GOT3 (cell line): ENCODE data around the gene FAM221A.
"Not testable (repeated sequence)": the region's sequence is repeated elsewhere in the genome, so short reads cannot be mapped to it uniquely, and the experiment has no call there.

Experiments used
- DNase-seq: peaks from one replicate; lab custom pipeline; 2025; ENCODE audit warnings: mixed read lengths; lab: John Stamatoyannopoulos, UW

FAM221A gene, protein sequence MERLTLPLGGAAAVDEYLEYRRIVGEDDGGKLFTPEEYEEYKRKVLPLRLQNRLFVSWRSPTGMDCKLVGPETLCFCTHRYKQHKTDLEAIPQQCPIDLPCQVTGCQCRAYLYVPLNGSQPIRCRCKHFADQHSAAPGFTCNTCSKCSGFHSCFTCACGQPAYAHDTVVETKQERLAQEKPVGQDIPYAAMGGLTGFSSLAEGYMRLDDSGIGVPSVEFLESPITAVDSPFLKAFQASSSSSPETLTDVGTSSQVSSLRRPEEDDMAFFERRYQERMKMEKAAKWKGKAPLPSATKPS

DNA sequence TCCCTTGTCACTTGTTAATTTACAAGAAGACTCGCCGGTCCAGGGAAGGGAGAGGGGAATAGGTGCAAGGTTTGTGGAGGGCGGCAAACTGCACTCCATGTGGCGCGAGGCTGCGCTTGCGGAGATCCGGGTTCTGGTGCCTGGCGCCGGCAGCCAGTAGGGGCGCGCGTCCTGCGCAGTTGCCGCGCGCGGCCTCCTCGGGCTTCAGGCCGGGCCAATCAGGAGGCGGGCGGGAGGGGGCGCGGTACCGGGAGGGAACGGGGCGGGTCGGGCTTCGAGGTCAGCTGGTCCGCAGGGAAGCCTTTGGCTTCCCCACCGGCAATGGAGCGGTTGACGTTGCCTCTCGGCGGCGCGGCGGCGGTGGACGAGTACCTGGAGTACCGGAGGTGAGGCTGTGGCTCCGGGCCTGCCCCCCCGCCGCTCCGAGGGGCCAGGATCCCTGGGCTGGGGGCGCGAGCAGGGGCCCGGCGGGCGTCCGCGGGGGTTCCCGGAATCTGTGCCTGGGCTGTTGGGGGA lies at the start of gene FAM221A:
Gene FAM221A (plus strand): TSS at position 302 of the 516 bp plus-strand sequence. CDS start 20 bp downstream, at position 322.
- DNase-seq = peak; percentile 52

DNA sequence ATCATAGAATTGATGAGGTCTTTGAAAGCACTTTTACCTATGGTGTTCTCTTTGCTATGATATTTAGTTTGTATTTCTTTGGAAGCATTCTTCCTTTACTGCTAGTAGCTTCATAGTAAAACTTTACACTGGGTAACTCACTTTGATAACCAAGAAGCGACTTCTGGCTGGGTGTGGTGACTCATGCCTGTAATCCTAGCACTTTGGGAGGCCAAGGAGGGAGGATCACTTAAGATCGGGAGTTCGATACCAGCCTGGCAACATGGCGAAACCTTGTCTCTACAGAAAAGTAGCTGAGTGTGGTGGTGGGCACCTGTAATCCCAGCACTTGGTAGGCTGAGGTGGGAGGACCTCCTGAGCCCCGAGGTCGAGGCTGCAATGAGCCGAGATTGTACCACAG lies 46.6 kb upstream of the FAM221A start:
- no peak for DNase-seq

DNA sequence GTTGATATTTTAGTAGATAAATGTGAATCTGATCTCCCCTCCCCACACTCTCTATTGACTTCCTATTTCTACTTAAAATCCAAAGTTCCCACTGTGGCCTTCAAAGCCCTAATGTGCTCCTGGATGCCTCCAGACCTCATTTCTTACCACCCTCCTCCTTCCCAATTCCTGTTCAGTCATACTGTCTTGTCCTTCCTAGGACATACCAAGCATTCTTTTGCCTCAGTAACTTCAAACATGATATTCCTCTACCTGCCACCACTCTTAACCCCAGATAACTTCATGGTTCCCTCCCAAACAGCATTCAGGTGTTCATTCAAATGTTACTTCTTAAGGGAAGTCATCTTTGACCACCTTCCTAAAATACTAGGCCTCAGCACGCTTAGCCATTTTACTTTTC lies 34.2 kb upstream of the FAM221A start:
- DNase-seq = no peak

DNA sequence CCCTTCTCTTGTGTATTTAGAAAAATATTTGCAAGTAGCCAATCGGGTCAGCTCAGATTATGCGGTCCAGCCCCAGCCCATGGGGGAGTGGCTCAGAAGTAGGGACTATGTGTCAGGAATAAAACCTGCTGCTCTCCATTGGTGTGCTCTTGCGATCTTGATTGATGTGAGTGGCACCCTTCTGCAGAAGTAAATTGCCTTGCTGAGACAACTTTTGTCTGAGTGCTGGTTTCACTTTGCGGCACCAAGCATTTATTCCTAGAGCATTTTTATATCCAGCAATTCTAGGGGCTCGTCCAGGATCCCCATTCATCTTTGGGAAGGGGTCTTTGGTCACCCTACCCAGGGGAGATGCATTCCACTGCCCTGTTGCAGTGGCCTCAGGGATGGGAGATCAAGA lies 26.1 kb upstream of the FAM221A start:
- no peak for DNase-seq

DNA sequence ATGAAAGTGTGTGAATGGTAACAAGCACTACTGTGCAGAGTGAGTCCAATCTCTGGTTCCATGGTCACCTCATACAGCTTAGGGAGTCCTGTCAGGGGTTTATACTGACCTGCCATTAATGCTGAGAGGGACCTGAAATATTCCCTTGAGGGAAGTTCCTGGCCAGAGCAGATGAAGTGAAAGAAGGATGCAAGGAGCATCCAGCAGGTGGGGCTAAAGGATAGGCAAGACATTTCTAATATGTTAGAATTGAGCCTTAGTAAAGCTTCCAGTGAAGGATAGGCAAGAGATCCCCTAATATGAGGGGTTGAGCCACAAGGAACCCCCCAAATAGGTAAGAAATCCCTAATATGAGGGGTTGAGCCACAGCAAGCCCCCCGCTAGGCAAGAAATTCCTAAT lies 25.5 kb upstream of the FAM221A start:
- no peak for DNase-seq

DNA sequence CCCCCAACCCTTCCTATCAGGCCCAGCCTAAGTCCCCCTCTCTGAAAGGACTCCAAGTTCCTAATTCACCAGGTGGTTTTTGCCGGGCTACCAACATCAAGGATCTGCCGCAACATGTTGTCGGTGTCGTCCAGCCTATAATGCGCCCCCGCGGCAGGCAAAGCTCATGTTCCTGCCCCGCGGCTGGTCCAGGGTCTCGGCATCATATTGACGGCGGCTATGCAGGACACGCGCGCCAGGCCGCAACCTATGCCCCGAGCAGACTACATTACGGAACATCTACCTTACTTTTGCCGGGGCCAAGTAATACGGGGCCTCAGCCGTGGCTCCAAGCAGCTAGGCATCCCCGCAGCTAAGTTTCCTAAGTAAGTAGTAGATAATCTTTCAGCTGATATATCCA lies 24.6 kb upstream of the FAM221A start:
- no peak for DNase-seq

DNA sequence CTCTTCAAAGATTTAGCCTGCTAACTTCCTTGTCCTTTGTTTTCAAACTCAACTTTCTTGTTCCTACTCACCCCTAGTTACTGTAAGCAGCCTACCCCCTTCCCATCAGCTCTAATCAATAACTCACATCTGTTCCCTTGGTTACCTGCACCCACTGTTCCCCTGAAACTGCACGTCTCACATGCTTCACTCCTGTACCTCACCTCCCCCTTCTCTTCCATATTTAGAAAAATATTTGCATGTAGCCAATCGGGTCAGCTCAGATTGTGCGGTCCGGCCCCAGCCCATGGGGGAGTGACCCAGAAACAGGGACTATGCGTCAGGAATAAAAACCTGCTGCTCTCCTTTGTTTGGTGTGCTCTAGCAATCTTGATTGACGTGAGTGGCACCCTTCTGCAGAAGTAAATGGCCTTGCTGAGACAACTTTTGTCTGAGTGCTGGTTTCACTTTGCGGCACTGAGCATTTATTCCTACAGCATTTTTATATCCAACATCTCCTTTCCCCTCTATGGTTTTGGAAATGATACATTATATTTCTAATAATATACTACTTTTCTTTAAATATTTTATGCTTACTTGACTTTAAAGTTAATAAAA lies 21.1 kb upstream of the FAM221A start:
- DNase-seq = no peak

DNA sequence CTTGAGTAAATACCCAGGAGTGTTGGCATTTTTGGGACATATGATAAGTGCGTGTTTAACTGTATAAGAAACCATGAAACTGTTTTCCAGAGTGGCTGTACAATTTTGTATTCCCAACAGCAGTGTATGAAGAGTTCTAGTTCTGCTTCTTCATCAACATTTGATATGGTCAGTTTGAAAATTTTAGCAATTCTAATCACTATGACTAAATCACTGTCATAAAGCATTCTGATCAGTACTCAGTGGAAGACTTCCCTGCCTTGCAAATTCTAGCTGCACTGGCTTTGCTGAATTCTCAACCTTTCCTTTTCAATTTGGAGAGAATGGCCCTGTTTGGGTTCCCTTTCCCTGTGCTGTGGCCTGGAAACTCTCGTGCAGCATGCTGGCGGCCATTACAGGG lies 18.6 kb upstream of the FAM221A start:
- no peak for DNase-seq

DNA sequence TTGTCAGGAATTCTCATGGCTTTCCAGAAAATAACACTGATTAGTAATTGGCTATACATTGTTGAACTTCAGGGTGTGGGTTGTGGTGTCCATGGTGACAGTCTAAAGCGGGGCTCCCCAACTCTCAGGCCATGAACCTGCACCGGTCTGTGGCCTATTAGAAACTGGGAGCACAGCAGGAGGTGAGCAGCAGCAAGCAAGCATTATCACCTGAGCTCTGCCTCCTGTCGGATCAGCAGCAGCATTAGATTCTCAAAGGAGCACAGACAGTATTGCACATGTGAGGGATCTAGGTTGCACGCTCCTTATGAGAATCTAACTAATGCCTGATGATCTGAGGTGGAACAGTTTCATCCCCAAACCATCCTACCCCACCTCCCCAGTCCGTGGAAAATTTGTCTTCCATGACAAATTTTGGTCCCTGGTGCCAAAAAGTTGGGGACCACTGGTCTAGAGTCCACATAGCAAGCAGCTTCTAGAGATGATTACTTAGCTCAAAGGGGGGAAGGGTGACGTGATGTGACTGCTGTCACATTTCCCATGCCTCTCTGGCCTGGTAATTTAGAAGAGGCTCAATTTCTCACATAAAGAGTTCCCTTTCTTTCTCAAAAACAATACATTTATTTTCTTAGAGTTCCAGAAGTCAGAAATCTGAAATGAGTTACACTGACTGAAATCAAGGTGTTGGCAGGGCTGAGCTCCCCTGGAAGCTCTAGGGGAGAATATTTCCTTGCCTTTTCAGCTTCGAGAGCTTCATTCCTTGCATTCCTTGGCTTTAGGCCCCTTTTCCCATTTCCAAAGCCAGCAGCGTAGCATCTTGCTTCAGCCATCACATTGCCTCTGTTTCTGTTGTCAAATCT lies 17.6 kb upstream of the FAM221A start:
- DNase-seq = no peak

DNA sequence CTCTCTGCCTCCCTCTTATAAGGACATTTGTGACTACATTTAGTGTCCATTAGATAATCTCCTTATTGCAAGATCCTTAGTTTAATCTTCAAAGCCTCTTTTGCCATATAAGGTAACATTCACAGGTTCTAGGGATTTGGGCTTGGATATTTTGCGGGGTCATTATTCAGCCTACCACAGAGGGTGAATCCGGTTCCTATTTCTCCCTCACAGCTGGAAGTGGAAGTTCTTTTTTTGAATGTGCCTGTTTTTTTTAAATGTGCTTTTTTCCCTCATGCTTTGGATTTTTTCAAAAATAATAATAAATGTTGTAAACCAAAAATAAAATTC lies 17.1 kb upstream of the FAM221A start:
- no peak for DNase-seq

DNA sequence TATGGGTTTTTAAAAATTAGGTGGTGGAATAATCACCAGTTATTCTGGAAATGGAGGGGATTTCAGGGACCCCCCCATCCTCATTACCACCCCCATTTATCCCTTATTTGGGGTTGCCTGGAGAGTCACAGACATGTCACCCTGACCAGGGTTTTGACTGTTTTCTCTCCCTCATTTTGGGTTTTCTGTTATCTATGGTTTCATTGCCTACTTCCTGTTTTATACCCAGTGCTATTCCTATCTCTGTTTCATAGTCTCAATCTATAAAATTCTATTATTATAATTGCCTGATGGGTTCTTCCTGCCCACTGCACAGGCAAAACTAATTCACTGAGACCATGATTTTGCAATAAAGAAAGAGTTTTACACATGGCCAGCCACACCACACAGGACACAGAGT lies 15.9 kb upstream of the FAM221A start:
- no peak for DNase-seq

DNA sequence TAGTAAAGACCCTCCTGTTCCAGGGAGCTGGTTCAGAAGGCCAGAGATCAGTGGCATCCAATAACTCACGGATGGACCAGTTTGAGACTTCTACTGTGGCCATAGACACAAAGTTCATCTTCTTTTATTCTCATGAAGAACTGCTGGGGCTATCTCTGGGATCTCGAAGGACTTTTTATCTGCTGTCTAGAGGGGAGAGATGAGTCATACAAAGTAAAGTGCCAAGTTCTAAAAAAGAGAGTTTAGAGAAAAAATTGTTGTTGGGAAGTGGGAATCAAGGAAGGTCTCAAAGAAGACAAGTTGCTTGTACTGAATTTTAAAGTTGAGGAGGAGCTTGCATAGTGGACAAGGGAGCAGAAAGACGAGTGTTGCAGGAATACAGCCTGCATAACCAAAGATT lies 8.0 kb upstream of the FAM221A start:
- no peak for DNase-seq

DNA sequence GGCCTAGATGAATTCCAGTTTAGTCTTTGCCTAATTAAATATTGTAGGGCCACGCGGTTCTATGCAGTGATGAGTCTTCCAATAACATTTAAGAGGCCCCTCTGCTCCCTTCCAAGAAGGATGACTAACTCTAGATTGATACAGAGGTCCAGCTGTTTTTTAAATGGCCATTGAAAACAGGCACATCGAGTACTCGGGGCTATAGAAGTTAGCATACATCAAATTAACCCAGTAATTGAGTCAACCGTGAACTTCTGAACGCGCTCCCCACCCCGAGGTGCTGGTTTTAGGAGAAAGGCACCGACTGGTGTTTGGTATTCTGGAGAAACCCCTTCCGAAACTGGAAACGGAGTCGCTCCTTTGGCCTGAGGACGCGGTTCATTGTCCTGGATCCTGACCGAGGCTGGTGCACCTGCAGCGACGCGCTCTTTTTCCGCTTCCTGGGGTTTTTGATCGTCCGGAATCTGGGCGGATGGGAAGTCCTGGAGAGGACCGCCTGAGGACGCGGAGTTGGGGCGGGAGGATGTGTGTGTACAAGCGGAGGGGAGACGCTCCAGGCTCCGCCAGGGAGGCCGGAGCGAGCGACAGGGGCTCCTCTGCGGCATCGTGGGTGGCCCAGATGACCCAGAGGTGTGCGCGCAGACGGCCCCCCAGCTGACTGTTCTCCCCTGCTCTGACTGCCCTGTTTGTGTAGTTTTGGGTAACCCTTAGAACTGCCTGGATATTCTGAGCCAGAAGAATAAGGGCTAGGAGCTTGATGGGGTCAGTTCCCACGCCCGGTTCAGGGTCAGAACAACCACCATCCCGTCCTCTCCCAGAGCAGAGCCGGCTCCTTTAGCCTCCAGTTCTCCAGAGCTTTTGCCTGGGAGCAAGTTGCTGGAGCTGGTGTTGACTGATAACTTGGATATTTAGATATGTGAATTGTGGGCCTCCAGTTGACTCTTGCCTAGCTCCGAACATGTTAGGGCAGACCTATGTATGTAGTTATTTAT lies 711 bp downstream of the FAM221A start:
- DNase-seq = no peak

DNA sequence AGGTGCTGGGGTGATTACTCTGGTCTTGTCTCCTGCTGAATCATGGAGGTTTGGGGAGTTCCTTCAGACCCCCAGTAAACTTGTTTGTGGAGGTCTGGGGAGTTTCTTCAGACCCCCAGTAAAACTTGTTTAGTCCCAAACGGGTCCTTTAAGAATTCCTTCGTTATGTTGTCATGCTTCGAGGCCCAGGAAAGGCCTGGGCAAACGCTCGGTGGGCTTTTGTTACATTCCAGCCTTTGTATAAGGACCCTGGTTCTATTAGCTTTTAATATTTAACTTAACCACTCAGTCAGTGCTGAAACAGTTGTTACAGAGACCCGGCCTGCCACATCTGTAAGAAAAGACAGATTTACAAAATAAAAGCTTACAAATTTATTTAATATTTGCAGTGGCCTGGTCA lies 4.0 kb downstream of the FAM221A start:
- not testable (repeated sequence) for DNase-seq

DNA sequence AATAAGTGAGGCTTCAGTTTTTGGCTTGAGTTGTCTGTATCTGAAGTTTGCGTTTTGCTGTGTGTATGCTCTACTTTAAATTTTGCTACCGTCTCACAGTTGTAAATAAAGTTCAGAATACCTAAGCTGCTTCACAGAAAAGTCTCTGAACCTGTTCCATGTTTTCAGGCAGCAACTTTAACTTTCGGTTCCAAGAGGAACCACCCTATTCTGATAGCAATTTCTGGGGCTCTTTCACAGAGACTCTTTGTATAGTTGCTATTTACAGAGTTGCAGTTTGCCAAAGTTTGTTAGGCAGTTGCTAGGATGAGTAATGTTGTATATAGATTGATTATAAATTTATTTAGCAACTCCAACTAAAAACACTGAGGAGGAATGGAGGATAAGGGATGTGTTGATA lies 5.7 kb downstream of the FAM221A start:
- no peak for DNase-seq

DNA sequence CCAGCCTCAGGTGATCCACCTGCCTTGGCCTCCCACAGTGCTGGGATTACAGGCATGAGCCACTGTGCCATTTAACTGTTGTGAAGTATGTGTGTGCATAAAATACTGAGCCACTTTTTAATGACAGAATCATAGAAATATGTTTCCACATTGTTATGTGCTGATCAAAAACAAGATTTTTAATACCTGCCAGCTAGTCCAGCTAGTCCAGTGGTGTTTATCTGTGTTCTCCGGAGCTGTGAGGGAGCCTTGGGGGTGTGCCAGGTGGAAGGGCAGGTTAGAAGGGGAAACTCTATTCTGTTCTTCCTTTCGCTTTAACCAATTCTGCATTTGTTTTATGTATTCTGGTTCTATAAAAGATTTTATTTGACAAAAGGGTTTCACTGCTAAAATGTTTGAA lies 7.0 kb downstream of the FAM221A start:
- DNase-seq = no peak

DNA sequence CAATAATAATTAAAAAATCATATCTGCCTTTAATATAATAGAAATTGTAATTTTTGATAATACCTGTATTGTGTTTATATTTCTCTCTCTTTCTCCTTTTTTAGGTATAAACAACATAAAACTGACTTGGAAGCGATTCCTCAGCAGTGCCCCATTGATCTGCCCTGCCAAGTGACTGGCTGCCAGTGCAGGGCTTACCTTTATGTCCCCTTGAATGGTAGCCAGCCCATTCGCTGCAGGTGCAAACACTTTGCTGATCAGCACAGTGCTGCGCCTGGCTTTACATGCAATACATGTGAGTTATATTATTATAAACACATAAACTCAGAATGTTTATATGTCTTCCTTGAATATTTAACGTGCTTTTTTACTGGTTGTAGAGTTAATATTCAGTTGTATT lies 9.2 kb downstream of the FAM221A start:
- no peak for DNase-seq

DNA sequence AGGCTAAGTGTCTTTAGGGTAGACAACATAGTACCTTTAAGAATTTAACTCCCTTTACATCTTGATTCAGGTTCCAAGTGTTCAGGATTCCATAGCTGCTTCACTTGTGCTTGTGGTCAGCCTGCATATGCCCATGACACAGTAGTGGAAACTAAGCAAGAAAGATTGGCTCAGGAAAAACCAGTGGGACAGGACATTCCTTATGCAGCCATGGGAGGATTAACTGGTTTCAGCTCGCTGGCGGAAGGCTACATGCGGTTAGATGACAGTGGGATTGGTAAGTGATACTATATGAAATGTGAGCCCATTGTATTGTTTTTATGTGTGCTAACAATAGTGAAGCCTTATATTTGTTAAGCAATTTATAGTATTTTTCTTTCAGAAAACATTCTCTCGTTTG lies 11.3 kb downstream of the FAM221A start:
- no peak for DNase-seq

DNA sequence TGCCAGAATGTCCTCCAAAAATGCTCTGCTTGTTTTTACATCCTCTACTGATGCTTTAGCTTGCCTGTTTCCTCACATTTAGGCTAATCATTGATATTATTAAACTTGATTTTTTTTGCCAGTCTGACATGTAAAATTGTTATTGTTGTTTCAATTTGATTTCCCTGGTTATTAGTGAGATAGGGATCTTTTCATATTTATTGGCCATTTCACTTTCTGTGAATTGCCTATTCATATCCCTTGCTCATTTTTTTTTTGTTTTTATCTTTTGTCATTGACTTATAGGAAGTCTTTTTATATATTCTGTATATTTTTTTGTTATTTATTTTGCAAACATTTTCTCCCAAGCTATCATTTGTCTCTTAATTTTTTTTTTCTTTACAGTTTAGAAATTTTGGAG lies 13.2 kb downstream of the FAM221A start:
- no peak for DNase-seq

DNA sequence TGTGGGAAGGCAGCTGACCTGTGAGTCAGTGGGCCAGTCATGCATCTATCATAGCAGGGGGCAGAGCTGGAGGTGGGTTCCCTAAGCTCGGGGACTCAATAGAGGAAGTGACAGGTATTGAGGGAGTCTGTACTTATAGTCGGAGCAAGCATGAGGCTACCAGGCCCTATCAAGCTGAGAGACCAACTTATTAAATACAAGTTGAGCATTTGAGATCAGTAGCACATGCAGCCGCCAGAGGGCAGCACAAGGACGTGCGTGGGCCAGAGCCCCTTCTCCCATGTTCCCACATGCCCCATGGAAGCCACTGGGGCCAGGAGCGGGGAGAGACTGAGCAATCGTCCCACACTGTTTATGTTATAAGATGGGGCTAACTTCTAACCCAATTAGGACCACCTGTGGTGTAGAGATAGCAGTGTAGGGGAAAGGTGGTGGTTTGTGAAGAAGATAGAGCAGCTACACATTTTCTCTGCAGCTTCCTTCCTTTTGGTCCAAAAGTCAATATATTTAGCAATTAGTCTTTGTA lies 17.0 kb downstream of the FAM221A start:
- DNase-seq = no peak

DNA sequence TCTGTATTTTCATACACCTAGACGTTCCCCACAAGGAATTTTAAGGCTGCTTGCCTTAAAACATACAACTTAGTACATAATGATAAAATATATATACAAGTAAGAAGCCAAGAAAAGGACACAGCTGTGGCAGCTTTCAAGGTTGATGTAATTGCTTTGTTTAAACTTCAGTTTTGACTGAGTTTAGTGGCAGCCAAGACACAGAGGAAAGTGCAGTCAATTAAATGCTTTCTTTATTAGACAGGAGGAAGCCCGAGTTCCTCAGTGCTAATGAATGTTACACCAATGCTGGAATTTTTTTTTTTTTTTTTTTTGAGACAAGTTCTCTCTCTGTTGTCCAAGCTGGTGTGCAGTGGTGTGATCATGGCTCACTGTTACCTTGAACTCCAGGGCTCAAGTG lies 18.8 kb downstream of the FAM221A start:
- no peak for DNase-seq

DNA sequence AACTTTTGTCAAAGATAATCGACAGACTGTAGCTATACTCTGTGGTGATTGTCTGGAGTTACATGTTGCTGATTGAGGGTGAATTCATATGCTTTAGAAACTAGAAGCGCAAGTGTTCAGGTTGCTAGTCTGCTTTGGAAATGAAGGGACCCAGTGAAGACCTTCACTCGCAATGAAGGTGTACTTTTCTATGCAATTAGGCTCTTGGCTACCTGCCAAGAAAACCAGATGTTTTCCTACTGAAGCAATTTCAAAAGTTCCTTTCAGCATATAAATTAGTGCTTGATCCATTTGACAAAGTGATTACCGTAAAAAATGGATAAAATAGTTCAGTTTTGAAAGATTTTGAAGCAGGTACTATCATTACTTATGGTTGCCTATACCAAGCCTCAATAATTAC lies 20.0 kb downstream of the FAM221A start:
- DNase-seq = no peak
